Measurements from ENCODE around the gene TFF3.

TFF3 gene

GRCh38 chr21:42279341-42279871 lies 35.8 kb downstream of the TFF3 start:
- H3K4me3 ChIP-seq (replicated peaks in 1 of 2; ENCODE audit: low read depth in 2 of 2, low read length in 2 of 2) = no peak overlapping the region
- DNase-seq (ENCODE audit: low read depth in 2 of 2) = no peak
- no peak for TF ChIP-seq CTCF (IDR thresholded peaks at IDR 0.05; ENCODE audit: low read depth, low read length)

- TF ChIP-seq CTCF (IDR thresholded peaks at IDR 0.05; ENCODE audit: low read depth, low read length) = no peak
- no peak for DNase-seq (ENCODE audit: low read depth in 2 of 2)
- H3K4me3 ChIP-seq (replicated peaks in 1 of 2; ENCODE audit: low read depth in 2 of 2, low read length in 2 of 2) = no peak overlapping the region
Observed at GRCh38 chr21:42278451-42279149, 36.6 kb downstream of the TFF3 start.

- TF ChIP-seq CTCF (IDR thresholded peaks at IDR 0.05; ENCODE audit: low read depth, low read length) = no peak
- H3K4me3 ChIP-seq (replicated peaks in 1 of 2; ENCODE audit: low read depth in 2 of 2, low read length in 2 of 2) = no peak overlapping the region
- DNase-seq (ENCODE audit: low read depth in 2 of 2) = no peak
Observed at GRCh38 chr21:42277593-42277992, 37.6 kb downstream of the TFF3 start.

GRCh38 chr21:42276526-42277154 lies 38.6 kb downstream of the TFF3 start:
- no peak for DNase-seq (ENCODE audit: low read depth in 2 of 2)
- H3K4me3 ChIP-seq (replicated peaks in 1 of 2; ENCODE audit: low read depth in 2 of 2, low read length in 2 of 2) = no peak overlapping the region
- no peak for TF ChIP-seq CTCF (IDR thresholded peaks at IDR 0.05; ENCODE audit: low read depth, low read length)

GRCh38 chr21:42276076-42276475 lies 39.1 kb downstream of the TFF3 start:
- DNase-seq (ENCODE audit: low read depth in 2 of 2) = no peak
- H3K4me3 ChIP-seq (replicated peaks in 1 of 2; ENCODE audit: low read depth in 2 of 2, low read length in 2 of 2) = no peak overlapping the region
- no peak for TF ChIP-seq CTCF (IDR thresholded peaks at IDR 0.05; ENCODE audit: low read depth, low read length)

GRCh38 chr21:42272984-42273600 lies 42.1 kb downstream of the TFF3 start:
- H3K4me3 ChIP-seq (replicated peaks in 1 of 2; ENCODE audit: low read depth in 2 of 2, low read length in 2 of 2) = no peak overlapping the region
- TF ChIP-seq CTCF (IDR thresholded peaks at IDR 0.05; ENCODE audit: low read depth, low read length) = no peak
- no peak for DNase-seq (ENCODE audit: low read depth in 2 of 2)
